ENCODE measurements around the gene SUPT5H. TPM values are rescaled to one million over a fixed set of nuclear protein-coding genes. Genes with fewer than 3 reads are reported as not detected.

Gene SUPT5H
- total and polyA plus RNA-seq, 5 donors = 68.8 to 85.1 (median 76.4) TPM

DNA sequence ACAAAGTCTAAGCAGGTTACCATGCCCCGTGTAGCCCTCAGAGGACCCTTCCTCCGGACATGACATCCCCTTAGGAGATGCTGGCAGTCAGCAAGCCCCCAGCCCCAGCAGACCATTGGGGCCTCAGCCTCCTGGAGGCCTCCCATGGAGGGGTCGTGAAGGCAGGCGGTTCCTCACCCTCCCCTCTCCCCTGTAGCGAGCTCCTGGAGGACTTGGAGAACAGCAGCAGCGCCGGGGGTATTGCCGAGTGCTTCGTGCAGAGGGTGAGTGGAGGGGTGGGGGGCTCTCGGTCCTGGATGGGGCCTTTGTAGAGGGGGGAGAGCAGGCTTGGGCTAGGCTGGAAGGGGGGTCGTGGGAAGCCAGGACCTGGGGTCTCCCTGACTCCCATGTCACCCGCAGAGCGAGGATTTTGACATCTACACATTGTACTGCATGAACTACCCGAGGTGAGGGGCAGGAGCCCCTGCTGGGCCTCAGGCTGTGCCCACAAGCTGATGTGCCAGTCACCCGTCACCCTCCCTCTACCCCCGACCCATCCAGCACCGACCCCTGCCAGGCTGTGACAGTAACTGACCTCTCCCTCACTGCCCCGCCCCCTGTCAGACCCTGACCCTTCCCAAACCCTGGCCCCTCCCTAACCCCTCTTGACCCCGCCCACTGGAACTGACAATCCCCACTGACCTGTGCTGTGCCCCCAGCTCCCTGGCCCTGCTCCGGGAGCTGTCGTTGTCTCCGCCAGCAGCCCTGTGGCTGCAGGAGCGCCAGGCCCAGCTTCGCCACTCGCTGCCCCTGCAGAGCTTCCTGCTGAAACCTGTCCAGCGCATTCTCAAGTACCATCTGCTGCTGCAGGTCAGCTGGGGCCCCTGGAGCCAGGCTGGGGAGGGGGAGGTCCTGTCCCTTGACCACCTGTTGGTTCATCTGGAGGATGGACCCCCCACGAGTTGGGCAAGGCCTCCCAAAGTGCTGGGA, 28.9 kb upstream of the SUPT5H start:
- DNase-seq (peak in 2 of 3 donors; percentile 59 to 68), ATAC-seq (no peak)
- H3K9me3 ChIP-seq (ENCODE audit: control insufficient read depth, low read length) = no peaks in the 10 kb centered on the region
- 73% methylated on average over 27 of the region's 27 CpGs for WGBS
- H3K4me1 ChIP-seq (ENCODE audit: control insufficient read depth, insufficient read depth, low read length) = peaks cover 4% of the 10 kb centered on the region
- no peak overlapping the region for H3K4me3 ChIP-seq (ENCODE audit: low read length)
- intact Hi-C loops (cut with DNase I) = no loop called here
- no peak overlapping the region for H3K27ac ChIP-seq (ENCODE audit: low read length)
- H3K27me3 ChIP-seq (ENCODE audit: control insufficient read depth, insufficient read depth) = no peaks in the 10 kb centered on the region

DNA sequence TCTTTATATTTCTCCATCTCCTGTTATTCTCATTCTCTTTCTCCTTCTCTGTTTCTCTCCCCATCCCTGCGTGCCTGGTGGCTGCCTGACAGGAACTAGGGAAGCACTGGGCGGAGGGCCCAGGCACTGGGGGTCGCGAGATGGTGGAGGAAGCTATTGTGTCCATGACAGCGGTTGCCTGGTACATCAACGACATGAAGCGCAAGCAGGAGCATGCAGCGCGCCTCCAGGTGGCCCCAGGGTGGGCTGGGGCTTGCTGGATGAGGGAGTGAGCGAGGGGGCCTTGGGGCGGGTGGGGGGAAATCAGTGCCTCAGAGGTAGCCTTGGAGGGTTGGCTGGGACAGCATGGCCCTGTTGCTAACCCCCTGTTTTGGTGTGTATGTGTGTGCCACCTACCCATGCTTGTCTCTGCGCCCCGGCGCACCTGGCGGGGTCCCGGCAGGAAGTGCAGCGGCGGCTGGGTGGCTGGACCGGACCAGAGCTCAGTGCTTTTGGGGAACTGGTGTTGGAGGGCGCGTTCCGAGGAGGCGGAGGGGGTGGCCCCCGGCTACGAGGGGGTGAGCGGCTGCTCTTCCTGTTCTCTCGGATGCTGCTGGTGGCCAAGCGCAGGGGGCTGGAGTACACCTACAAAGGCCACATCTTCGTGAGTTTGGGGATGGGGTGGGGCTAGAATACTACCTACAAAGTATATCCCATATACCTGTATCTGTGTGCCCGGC, 27.8 kb upstream of the SUPT5H start:
- ATAC-seq (no peak), DNase-seq (peak in 2 of 3 donors; percentile 51 to 61)
- Histone ChIP-seq H3K4me3 (ENCODE audit: low read length) (no peak overlapping the region), H3K27ac (ENCODE audit: low read length) (no peak overlapping the region), H3K27me3 (ENCODE audit: control insufficient read depth, insufficient read depth) (no peaks in the 10 kb centered on the region), H3K4me1 (ENCODE audit: control insufficient read depth, insufficient read depth, low read length) (peaks cover 3% of the 10 kb centered on the region), H3K9me3 (ENCODE audit: control insufficient read depth, low read length) (no peaks in the 10 kb centered on the region)
- WGBS = 89% methylated on average over 30 of the region's 30 CpGs
- intact Hi-C loops (cut with DNase I) = no loop called here

DNA sequence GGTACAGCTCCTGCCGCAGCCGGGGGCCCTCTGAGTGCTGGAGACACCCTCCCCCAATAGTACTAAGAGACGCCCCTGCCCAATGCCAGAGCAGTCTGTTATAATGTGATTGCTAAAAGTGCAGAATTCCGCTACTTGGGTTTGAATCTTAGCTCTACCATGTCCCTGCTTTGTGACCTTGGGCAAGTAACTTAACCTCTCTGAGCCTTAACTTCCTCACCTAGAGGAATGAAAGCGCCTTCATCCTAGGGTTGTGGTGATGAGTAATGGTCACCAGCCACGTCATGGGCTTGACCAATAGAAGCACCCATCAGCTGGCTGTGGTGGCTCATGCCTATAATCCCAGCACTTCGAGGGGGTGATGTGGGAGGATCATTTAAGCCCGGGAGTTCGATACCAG, 26.4 kb upstream of the SUPT5H start:
- 88% methylated on average over 9 of the region's 9 CpGs for WGBS
- Histone ChIP-seq H3K27me3 (ENCODE audit: control insufficient read depth, insufficient read depth) (no peaks in the 10 kb centered on the region), H3K27ac (ENCODE audit: low read length) (no peak overlapping the region), H3K4me3 (ENCODE audit: low read length) (no peak overlapping the region), H3K4me1 (ENCODE audit: control insufficient read depth, insufficient read depth, low read length) (peaks cover 3% of the 10 kb centered on the region), H3K9me3 (ENCODE audit: control insufficient read depth, low read length) (no peaks in the 10 kb centered on the region)
- ATAC-seq (no peak), DNase-seq (peak in 1 of 3 donors; percentile 5)
- intact Hi-C loops (cut with DNase I) = no loop called here

DNA sequence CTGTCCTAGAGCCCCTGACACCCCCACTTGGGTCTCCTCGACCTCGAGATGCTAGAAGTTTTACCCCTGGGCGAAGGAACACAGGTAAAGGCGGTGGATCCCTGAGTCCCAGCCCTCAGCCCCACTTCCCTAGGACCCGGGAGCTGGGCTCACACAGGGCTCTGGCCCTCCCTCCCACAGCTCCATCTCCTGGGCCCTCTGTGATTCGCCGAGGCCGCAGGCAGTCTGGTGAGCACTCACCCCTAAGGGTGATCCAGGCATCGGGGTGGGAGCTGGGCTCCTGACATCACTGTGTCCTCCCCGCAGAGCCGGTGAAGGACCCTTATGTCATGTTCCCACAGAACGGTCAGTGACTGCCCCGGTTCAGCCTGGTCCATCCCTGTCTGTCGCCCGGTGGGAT, 24.6 kb upstream of the SUPT5H start:
- Histone ChIP-seq H3K4me3 (ENCODE audit: low read length) (no peak overlapping the region), H3K27me3 (ENCODE audit: control insufficient read depth, insufficient read depth) (no peaks in the 10 kb centered on the region), H3K4me1 (ENCODE audit: control insufficient read depth, insufficient read depth, low read length) (no peaks in the 10 kb centered on the region), H3K9me3 (ENCODE audit: control insufficient read depth, low read length) (no peaks in the 10 kb centered on the region), H3K27ac (ENCODE audit: low read length) (no peak overlapping the region)
- DNase-seq = peak in 1 of 3 donors; percentile 28
- WGBS = 91% methylated on average over 15 of the region's 15 CpGs
- intact Hi-C loops (cut with DNase I) = no loop called here
- ATAC-seq = no peak

DNA sequence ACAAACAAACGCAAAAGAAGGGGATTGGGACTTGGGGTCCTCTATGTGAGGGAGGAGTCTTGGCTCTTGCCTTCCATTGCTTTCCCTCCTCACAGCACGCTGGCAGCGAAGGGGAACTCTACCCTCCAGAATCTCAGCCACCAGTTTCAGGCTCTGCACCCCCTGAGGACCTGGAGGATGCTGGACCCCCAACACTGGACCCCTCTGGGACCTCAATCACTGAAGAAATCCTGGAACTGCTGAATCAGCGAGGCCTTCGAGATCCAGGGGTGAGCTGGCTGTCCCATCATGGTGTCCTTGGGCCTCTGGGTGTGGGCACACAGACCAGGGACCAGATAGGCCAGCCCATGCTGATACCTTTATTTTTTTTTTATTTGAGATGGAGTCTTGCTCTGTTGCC, 23.4 kb upstream of the SUPT5H start:
- H3K27me3 ChIP-seq (ENCODE audit: control insufficient read depth, insufficient read depth) = no peaks in the 10 kb centered on the region
- no peaks in the 10 kb centered on the region for H3K9me3 ChIP-seq (ENCODE audit: control insufficient read depth, low read length)
- DNase-seq (peak in 1 of 3 donors; percentile 21), ATAC-seq (no peak)
- 91% methylated on average over 5 of the region's 5 CpGs for WGBS
- H3K4me3 ChIP-seq (ENCODE audit: low read length) = no peak overlapping the region
- no peak overlapping the region for H3K27ac ChIP-seq (ENCODE audit: low read length)
- H3K4me1 ChIP-seq (ENCODE audit: control insufficient read depth, insufficient read depth, low read length) = no peaks in the 10 kb centered on the region
- intact Hi-C loops (cut with DNase I) = no loop called here

DNA sequence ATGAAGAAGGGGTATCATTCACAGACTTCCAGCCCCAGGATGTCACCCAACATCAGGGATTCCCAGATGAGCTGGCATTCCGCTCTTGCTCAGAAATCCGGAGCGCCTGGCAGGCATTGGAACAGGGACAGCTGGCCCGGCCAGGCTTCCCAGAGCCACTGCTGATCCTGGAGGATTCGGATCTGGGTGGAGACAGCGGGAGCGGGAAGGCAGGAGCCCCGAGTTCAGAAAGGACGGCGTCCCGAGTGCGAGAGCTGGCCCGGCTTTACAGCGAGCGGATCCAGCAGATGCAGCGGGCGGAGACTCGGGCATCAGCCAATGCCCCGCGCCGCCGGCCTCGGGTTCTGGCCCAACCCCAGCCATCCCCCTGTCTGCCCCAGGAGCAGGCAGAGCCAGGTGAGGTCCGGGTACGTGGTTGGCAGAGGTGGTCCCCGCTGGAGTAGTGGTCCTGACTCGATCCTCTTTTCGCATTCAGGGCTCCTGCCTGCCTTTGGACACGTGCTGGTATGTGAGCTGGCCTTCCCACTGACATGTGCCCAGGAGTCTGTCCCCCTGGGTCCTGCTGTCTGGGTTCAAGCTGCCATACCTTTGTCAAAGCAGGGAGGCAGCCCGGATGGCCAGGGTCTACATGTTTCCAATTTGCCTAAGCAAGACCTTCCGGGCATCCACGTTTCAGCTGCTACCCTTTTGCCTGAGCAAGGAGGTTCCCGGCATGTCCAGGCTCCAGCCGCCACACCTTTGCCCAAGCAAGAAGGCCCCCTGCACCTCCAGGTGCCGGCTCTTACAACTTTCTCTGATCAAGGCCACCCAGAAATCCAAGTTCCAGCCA, 21.9 kb upstream of the SUPT5H start:
- DNase-seq (peak in 2 of 3 donors; percentile 58 to 69), ATAC-seq (no peak)
- no peaks in the 10 kb centered on the region for H3K9me3 ChIP-seq (ENCODE audit: control insufficient read depth, low read length)
- WGBS = 90% methylated on average over 35 of the region's 35 CpGs
- intact Hi-C loops (cut with DNase I) = no loop called here
- H3K27me3 ChIP-seq (ENCODE audit: control insufficient read depth, insufficient read depth) = no peaks in the 10 kb centered on the region
- H3K4me1 ChIP-seq (ENCODE audit: control insufficient read depth, insufficient read depth, low read length) = peaks cover under 1% of the 10 kb centered on the region
- H3K27ac ChIP-seq (ENCODE audit: low read length) = no peak overlapping the region
- H3K4me3 ChIP-seq (ENCODE audit: low read length) = no peak overlapping the region

DNA sequence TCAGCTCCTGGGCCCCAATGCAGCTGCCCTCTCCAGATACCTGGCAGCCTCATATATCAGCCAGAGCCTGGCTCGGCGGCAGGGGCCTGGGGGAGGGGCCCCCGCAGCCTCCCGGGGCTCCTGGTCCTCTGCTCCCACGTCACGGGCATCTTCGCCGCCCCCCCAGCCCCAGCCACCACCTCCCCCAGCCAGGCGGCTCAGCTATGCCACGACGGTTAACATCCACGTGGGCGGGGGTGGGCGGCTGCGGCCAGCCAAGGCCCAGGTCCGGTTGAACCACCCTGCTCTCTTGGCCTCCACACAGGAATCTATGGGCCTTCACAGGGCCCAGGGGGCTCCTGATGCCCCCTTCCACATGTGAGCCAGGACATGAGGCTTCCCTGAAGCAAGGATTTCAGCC, 20.4 kb upstream of the SUPT5H start:
- H3K4me1 ChIP-seq (ENCODE audit: control insufficient read depth, insufficient read depth, low read length) = peaks cover 4% of the 10 kb centered on the region
- H3K27ac ChIP-seq (ENCODE audit: low read length) = no peak overlapping the region
- no peaks in the 10 kb centered on the region for H3K27me3 ChIP-seq (ENCODE audit: control insufficient read depth, insufficient read depth)
- intact Hi-C loops (cut with DNase I) = no loop called here
- WGBS = 77% methylated on average over 16 of the region's 16 CpGs
- no peak overlapping the region for H3K4me3 ChIP-seq (ENCODE audit: low read length)
- H3K9me3 ChIP-seq (ENCODE audit: control insufficient read depth, low read length) = no peaks in the 10 kb centered on the region
- no peak for ATAC-seq
- DNase-seq = peak in 2 of 3 donors; percentile 42 to 60

DNA sequence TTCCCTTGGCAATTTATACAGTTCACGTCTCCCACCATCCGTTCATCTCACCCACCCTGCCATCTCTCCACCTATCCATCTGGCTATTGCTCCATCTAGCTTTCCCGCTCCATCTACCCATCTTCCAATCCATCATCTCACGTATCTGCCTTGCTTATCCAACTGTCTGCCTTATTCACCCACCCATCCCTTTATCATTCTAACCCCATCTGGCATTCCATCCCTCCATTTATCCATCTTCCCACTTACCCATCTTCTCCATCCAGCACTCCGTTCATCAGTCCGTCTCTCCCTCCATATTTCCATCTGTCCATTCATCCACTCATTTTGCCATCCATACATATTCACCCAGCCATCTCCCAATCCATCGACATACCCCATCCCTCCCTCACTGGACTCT, 19.6 kb upstream of the SUPT5H start:
- no peaks in the 10 kb centered on the region for H3K9me3 ChIP-seq (ENCODE audit: control insufficient read depth, low read length)
- DNase-seq (peak in 1 of 3 donors; percentile 6), ATAC-seq (no peak)
- H3K4me1 ChIP-seq (ENCODE audit: control insufficient read depth, insufficient read depth, low read length) = peaks cover 4% of the 10 kb centered on the region
- 88% methylated on average over 7 of the region's 7 CpGs for WGBS
- no peaks in the 10 kb centered on the region for H3K27me3 ChIP-seq (ENCODE audit: control insufficient read depth, insufficient read depth)
- H3K27ac ChIP-seq (ENCODE audit: low read length) = no peak overlapping the region
- intact Hi-C loops (cut with DNase I) = no loop called here
- no peak overlapping the region for H3K4me3 ChIP-seq (ENCODE audit: low read length)

DNA sequence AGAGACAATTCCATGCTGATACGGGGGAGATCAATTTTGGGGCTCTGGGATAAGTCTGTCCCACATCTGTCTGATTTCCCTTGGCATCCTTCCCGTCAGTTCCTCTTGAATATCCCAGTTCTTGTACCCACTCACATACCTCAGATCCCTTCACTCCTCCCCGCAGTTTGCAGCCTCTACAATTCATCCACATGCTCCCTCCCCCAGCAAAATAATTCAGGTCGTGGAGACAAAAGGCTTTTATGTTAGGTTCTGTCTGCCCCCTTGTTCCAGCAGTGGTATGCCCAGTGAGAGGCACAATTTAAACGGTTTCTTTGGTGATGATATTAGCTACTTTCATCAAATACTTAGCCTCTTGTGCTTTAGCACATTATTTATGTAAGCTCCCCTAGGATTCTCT, 19.2 kb upstream of the SUPT5H start:
- WGBS = 53% methylated on average over 5 of the region's 5 CpGs
- Histone ChIP-seq H3K27ac (ENCODE audit: low read length) (no peak overlapping the region), H3K4me3 (ENCODE audit: low read length) (no peak overlapping the region), H3K27me3 (ENCODE audit: control insufficient read depth, insufficient read depth) (no peaks in the 10 kb centered on the region), H3K9me3 (ENCODE audit: control insufficient read depth, low read length) (no peaks in the 10 kb centered on the region), H3K4me1 (ENCODE audit: control insufficient read depth, insufficient read depth, low read length) (peaks cover 4% of the 10 kb centered on the region)
- intact Hi-C loops (cut with DNase I) = no loop called here
- no peak for DNase-seq
- no peak for ATAC-seq

DNA sequence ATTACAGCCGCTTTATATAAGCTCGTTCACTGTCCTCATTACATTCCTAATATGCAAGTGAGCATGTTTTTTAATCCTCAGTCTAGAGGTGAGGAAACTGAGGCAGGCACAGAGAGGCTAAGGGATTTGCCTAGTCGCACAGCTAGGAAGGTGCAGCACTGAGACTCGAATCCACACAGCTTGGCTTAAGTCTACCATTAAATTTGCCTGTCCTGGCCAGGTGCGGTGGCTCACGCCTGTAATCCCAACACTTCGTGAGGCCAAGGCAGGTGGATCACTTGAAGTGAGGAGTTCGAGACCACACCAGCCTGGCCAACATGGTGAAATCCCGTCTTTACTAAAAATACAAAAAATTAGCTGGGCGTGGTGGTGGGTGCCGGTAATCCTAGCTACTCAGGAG, 17.7 kb upstream of the SUPT5H start:
- no peaks in the 10 kb centered on the region for H3K27me3 ChIP-seq (ENCODE audit: control insufficient read depth, insufficient read depth)
- ATAC-seq (no peak), DNase-seq (peak in 1 of 3 donors; percentile 21)
- no peak overlapping the region for H3K4me3 ChIP-seq (ENCODE audit: low read length)
- H3K4me1 ChIP-seq (ENCODE audit: control insufficient read depth, insufficient read depth, low read length) = peaks cover 4% of the 10 kb centered on the region
- 89% methylated on average over 11 of the region's 11 CpGs for WGBS
- H3K27ac ChIP-seq (ENCODE audit: low read length) = no peak overlapping the region
- no peaks in the 10 kb centered on the region for H3K9me3 ChIP-seq (ENCODE audit: control insufficient read depth, low read length)
- intact Hi-C loops (cut with DNase I) = no loop called here
